ENCODE data around the gene ELF1. TPM values are rescaled to one million over a fixed set of nuclear protein-coding genes. Genes with fewer than 3 reads are reported as not detected.
"Not testable (repeated sequence)": the region's sequence is repeated elsewhere in the genome, so short reads cannot be mapped to it uniquely, and the experiment has no call there.

Gene ELF1
- total RNA-seq, 3 donors from 2014 or later, result 101 to 138 (median 104) TPM

GRCh38 chr13:40916207-40916998 lies 102.7 kb downstream of the ELF1 start:
- peaks cover 0 to 8% of the 10 kb centered on the region in 2 donors for H3K4me1 ChIP-seq
- H3K9me3 ChIP-seq, result no peaks in the 10 kb centered on the region
- no peaks in the 10 kb centered on the region for H3K36me3 ChIP-seq
- intact Hi-C loops (cut with DNase I; ENCODE audit: low total_unique reads), result no loop called here
- TF ChIP-seq, protein P1, sequence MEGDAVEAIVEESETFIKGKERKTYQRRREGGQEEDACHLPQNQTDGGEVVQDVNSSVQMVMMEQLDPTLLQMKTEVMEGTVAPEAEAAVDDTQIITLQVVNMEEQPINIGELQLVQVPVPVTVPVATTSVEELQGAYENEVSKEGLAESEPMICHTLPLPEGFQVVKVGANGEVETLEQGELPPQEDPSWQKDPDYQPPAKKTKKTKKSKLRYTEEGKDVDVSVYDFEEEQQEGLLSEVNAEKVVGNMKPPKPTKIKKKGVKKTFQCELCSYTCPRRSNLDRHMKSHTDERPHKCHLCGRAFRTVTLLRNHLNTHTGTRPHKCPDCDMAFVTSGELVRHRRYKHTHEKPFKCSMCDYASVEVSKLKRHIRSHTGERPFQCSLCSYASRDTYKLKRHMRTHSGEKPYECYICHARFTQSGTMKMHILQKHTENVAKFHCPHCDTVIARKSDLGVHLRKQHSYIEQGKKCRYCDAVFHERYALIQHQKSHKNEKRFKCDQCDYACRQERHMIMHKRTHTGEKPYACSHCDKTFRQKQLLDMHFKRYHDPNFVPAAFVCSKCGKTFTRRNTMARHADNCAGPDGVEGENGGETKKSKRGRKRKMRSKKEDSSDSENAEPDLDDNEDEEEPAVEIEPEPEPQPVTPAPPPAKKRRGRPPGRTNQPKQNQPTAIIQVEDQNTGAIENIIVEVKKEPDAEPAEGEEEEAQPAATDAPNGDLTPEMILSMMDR (IDR thresholded peaks at IDR 0.05), result no peak
- TF ChIP-seq POLR2A (IDR thresholded peaks at IDR 0.05) (no peak), POLR2AphosphoS5 (IDR thresholded peaks at IDR 0.05) (no peak)
- no peak overlapping the region for H3K4me3 ChIP-seq
- H3K27ac ChIP-seq, result no peak overlapping the region
- no peak for DNase-seq (ENCODE audit: low spot score in 2 of 2)
- H3K27me3 ChIP-seq, result no peaks in the 10 kb centered on the region

DNA sequence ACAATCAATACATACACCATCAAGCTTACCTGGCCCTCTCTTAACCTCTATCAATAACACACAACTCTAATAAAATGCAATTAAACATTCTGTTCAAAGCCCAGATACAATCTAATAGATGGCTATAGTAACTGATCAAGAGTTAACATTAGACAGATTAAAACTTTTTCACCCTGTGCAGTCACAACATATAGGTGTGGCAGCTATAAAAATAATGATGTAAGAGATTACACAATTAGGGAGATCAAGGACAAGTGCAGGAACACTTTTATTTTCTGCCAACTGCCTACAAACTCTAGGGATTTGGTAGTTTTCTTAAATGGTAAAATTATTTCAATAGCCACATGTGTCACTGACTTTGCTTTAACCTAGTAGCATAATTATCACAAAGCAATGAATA lies 104.3 kb downstream of the ELF1 start:
- H3K9me3 ChIP-seq; H3K36me3 ChIP-seq; DNase-seq (ENCODE audit: low spot score in 2 of 2); H3K4me1 ChIP-seq; H3K27ac ChIP-seq; H3K27me3 ChIP-seq; H3K4me3 ChIP-seq; intact Hi-C loops (cut with DNase I; ENCODE audit: low total_unique reads): not testable (repeated sequence)

- no peak for DNase-seq (ENCODE audit: low spot score in 2 of 2)
- H3K9me3 ChIP-seq, result no peaks in the 10 kb centered on the region
- H3K4me3 ChIP-seq, result no peak overlapping the region
- H3K27ac ChIP-seq, result no peak overlapping the region
- intact Hi-C loops (cut with DNase I; ENCODE audit: low total_unique reads), result no loop called here
- H3K4me1 ChIP-seq, result no peaks in the 10 kb centered on the region
- TF ChIP-seq POLR2AphosphoS5 (IDR thresholded peaks at IDR 0.05) (no peak), POLR2A (IDR thresholded peaks at IDR 0.05) (no peak)
- TF ChIP-seq, protein P1 (IDR thresholded peaks at IDR 0.05), result no peak
- H3K27me3 ChIP-seq, result no peaks in the 10 kb centered on the region
- no peaks in the 10 kb centered on the region for H3K36me3 ChIP-seq
These were observed 107.8 kb downstream of the ELF1 start for GRCh38 chr13:40911341-40911740.

- Histone ChIP-seq H3K27ac (no peak overlapping the region), H3K27me3 (no peaks in the 10 kb centered on the region), H3K4me1 (no peaks in the 10 kb centered on the region), H3K4me3 (no peak overlapping the region), H3K36me3 (no peaks in the 10 kb centered on the region), H3K9me3 (no peaks in the 10 kb centered on the region)
- DNase-seq (ENCODE audit: low spot score in 2 of 2), result no peak
- intact Hi-C loops (cut with DNase I; ENCODE audit: low total_unique reads), result no loop called here
- TF ChIP-seq, protein P1 (IDR thresholded peaks at IDR 0.05), result no peak
- TF ChIP-seq POLR2A (IDR thresholded peaks at IDR 0.05), result no peak
- TF ChIP-seq POLR2AphosphoS5 (IDR thresholded peaks at IDR 0.05), result no peak
These were observed 108.6 kb downstream of the ELF1 start for GRCh38 chr13:40910324-40911050.

DNA sequence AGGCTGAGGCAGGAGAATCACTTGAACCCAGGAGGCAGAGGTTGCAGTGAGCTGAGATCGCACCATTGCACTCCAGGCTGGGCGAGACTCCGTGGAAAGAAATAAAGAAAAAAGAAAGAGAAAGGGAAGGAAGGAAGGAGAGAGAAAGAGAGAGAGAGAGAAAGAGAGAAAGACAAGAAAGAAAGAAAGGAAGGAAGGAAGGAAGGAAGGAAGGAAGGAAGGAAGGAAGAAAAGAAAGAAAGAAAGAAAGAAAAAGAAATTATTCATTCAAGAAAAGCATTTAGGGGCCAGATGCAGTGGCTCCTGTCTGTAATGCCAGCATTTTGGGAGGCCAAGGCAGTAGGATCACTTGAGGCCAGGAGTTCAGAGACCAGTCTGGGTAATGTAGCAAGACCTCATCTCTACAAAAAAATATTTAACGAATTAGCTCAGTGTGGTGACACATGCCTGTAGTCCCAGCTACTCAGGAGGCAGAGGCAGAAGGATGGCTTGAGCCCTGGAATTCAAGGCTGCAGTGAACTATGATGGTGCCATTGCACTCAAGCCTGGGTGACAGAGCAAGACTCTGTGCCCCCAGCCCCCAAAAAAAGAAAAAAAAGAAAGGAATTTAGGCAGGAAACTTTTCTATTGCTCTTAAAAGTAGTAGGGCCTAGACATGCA lies 109.4 kb downstream of the ELF1 start:
- H3K4me1 ChIP-seq; intact Hi-C loops (cut with DNase I; ENCODE audit: low total_unique reads); DNase-seq (ENCODE audit: low spot score in 2 of 2); H3K9me3 ChIP-seq; H3K27ac ChIP-seq; H3K36me3 ChIP-seq; H3K27me3 ChIP-seq; H3K4me3 ChIP-seq: not testable (repeated sequence)

DNA sequence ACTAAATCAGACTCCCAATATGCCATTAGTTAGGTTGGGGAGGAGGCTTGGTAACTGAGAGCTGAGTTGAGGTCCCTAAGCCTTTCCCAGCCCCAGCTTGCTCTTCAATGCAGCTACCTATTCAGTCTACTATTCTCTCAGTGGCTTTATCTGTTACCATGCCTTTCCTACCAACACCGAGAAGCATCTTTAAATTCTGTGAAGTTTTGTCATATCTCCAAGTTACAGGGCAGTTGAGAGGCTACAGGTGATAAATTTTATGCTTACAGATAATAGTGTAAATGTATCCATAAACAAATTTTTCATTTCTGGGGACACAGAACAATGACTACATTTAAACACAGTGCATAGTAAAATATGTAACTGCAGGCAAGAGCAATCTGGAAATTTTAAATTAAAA lies 110.6 kb downstream of the ELF1 start:
- Histone ChIP-seq H3K4me1 (no peaks in the 10 kb centered on the region), H3K36me3 (no peaks in the 10 kb centered on the region), H3K27ac (no peak overlapping the region), H3K4me3 (no peak overlapping the region), H3K27me3 (no peaks in the 10 kb centered on the region), H3K9me3 (no peaks in the 10 kb centered on the region)
- no peak for DNase-seq (ENCODE audit: low spot score in 2 of 2)
- TF ChIP-seq POLR2A (IDR thresholded peaks at IDR 0.05), result no peak
- TF ChIP-seq POLR2AphosphoS5 (IDR thresholded peaks at IDR 0.05), result no peak
- TF ChIP-seq, protein P1 (IDR thresholded peaks at IDR 0.05), result no peak
- intact Hi-C loops (cut with DNase I; ENCODE audit: low total_unique reads), result no loop called here

GRCh38 chr13:40901032-40901431 lies 118.1 kb downstream of the ELF1 start:
- H3K27me3 ChIP-seq; H3K36me3 ChIP-seq; H3K4me3 ChIP-seq; H3K9me3 ChIP-seq; H3K4me1 ChIP-seq; intact Hi-C loops (cut with DNase I; ENCODE audit: low total_unique reads); DNase-seq (ENCODE audit: low spot score in 2 of 2); H3K27ac ChIP-seq: not testable (repeated sequence)

- intact Hi-C loops (cut with DNase I; ENCODE audit: low total_unique reads); H3K4me1 ChIP-seq; DNase-seq (ENCODE audit: low spot score in 2 of 2); H3K4me3 ChIP-seq; H3K36me3 ChIP-seq; H3K27me3 ChIP-seq; H3K9me3 ChIP-seq; H3K27ac ChIP-seq: not testable (repeated sequence)
These were observed 118.5 kb downstream of the ELF1 start for GRCh38 chr13:40900568-40900967.
